GM21423 (cell line): ENCODE data around the gene ERLIN1.

Experiments used
- ATAC-seq: cut with Tn5 transposase; IDR thresholded peaks from one replicate; pipeline ENCODE4 v1.9.1; 2021; ENCODE audit warnings: mild to moderate bottlenecking, moderate library complexity; ENCODE audit not compliant: unreplicated experiment

ERLIN1 gene

DNA sequence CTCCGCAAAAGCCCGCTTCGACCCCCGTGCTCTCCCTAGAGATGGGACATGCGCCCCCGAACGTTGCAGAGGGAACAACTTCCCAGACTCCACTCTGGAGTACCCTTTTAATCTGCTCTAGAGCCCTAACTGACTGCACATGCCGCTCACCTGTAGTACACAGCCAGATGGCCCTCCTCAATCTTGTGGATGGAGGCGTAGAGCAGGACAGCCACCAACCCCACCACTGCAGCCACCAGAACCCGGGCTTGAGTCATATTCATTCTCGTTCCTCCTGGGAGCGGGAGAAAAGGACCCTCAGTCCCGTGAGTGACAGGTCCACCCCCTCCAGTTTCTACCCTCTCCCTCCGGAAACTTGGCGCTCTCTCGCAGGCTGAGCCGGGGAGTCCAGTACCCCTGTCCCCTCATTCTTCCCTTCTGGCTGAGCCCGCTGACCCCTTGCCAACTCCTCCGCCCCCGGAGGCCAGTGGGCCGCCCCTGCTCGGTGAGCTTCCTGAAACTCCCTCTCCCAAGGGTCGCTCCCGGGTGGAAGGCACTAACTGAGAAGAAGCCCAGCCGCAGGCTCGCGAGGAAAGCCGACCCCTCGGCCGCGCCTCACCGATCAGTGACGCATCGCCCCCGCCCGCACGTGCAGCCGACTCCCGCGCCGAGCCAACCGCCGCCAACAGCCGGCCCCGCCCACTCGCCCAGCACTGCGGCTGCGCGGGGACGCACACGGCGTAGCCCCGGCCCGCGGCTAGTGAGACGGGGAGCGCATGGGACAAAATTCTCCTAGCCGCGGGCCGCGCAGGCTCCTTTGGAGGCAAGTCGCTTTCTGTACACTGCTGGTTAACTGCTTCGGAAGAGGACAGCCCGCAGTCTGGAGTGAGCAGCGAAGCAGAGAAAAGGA is at the start of gene ERLIN1:
TSS of gene ERLIN1 (minus strand) at position 666 of the 889 bp plus-strand sequence. CDS start at position 263, 403 bp downstream.
- ATAC-seq, result peak; percentile 87

- ATAC-seq, result no peak
These were observed 46.3 kb upstream of the ERLIN1 start for GRCh38 chr10:100232101-100232500.

GRCh38 chr10:100229819-100230422 is 44.1 kb upstream of the ERLIN1 start:
- ATAC-seq, result no peak

- no peak for ATAC-seq
These were observed 38.0 kb upstream of the ERLIN1 start for GRCh38 chr10:100223879-100224278.

DNA sequence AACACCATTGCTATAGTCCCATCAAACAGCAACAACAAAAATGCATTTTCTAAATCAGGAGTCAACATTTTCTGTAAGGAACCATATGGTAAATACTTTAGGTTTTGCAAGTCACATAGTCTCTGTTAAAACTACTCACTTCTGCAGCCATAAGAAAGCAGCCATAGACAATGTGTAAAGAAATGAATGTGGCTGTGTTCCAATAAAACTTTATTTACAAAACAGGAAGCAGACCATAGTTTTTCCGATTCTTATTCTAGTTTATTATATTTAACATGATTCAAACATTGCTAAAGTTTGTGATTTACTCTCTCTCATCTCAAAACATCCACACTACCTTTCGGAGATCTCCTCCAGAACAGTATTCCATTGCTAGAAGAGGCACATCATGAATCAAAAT is 36.7 kb upstream of the ERLIN1 start:
- no peak for ATAC-seq

DNA sequence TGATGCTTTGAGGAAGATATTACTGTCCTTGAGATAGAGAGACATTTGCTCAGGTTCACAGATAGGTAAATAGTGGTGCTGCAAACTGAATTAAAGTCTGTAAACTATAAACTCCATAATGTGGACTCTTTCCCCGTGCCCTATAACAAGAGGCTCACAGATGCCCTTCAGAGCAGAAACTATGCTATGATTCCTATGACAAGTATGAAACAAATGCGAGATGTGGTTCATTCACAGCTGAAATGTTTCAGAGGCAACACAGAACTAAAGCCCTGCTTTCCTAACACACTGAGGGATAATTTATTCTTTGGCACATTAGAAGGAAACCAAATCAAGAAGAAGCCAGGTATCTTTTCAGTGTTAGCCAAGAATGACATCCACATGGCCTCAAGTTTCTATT is 30.2 kb upstream of the ERLIN1 start:
- ATAC-seq, result no peak

- no peak for ATAC-seq
These were observed 23.5 kb upstream of the ERLIN1 start for GRCh38 chr10:100209303-100209702.

DNA sequence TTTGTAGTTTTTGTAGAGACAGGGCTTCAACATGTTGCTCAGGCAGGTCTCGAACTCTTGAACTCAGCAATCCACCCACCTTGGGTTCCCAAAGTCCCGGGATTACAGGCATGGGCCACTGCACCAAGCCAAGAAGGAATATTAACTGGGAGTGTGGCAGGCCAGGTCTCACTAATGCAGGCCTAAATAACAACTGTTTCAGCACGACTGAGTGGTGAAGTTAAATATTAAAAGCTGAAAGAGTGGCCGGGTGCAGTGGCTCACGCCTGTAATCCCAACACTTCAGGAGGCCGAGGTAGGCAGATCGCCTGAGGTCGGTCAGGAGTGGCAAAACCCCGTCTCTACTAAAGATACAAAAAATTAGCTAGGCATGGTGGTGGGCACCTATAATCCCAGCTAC is 22.4 kb upstream of the ERLIN1 start:
- no peak for ATAC-seq

GRCh38 chr10:100204370-100204769 is 18.5 kb upstream of the ERLIN1 start:
- no peak for ATAC-seq

DNA sequence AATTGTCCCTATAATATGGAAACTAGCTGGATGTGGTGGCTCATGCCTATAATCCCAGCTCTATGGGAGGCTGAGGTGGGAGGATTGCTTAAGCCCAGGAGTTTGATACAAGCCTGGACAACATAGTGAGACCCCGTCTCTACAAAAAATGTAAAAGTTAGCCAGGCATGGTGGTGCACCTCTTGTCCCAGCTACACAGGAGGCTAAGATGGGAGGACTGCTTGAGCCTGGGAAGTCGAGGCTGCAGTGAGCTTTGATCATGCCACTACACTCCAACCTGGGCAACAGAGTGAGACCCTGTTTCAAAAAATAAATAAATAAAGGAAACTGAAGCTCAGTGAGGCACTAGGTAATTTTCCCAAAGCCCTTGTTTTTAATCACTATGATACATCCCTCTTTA is 15.7 kb upstream of the ERLIN1 start:
- no peak for ATAC-seq

GRCh38 chr10:100194711-100195110 is 8.9 kb upstream of the ERLIN1 start:
- no peak for ATAC-seq

DNA sequence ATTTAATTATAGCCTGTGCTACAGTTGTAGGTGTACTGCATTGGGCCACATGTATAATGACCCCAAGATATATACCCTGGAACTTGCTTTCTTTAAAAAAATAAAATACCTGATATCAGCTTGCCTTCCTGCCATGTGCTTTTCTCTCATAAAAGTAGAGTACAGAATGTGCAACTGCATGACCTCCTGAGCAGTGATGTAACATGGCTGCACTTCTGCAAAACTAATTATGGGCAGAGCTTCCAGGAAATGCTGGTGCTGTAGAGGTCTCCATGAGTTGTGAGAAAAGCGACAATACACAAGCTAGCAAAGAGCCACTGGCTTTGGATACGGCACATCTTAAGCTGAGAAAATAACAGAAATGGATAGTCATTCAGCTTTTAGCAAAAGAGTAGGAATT is 6.5 kb upstream of the ERLIN1 start:
- ATAC-seq, result no peak

DNA sequence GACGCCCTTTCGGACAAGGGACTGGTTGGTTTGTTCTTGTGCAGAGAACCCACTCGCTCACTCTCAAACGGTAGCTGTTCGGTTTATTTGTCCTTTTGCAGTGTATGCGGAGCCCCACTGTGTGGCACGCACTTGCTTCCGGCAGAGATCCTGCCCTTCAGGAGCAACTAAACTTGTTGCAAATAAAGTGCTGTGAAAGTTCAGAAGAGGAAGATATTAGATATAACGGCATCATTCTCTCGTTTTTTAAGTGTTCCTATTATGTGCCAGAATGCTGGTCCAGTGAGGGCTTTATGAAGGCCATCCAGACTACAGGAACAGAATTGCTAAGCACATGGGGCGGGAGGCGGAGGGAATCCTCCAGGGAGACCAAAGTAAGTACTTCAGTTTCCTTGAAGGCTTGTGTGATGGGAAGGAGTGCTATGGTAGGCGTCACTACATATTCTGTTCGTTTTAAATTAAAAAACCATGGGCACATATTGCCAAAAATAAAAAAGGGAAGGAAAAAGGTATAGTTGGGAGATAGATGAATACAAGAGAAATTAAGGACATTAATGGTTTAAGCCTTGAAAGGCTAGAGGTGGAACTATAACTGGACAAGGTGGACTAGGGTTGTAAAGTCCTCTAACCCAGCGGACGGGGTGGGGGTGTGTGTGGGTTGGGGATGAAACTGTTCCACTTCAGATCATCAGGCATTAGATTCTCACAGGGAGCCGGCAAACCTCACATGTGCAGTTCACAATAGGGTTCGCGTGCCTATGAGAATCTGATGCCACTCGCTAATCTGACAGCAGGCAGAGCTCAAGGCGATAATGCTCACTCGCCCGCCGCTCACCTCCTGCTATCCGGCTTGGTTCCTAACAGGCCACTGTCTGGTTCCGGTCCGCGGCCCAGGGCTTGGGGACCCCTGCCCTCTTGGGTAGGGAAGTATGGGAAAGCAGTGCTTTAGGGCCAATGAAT is 704 bp upstream of the ERLIN1 start:
- ATAC-seq, result peak; percentile 42

DNA sequence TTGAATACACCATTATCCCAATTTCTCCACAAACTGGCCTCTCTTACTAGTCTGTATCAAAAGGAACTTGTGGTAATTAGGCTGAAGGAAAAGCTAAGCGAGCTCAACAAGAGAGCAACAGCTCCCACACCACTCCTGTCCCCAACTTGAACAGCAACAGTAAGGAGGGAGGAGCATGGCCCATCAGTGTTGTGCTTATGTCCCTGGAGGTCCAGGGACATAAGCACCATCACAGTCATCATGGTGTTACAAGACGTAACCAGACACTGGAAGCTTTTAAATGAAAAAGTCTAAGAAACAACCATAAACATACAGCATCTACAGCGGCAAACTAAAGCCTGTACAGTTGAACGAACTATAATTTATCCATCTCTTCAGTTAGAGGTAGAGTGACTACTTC is 989 bp downstream of the ERLIN1 start:
- ATAC-seq, result no peak

DNA sequence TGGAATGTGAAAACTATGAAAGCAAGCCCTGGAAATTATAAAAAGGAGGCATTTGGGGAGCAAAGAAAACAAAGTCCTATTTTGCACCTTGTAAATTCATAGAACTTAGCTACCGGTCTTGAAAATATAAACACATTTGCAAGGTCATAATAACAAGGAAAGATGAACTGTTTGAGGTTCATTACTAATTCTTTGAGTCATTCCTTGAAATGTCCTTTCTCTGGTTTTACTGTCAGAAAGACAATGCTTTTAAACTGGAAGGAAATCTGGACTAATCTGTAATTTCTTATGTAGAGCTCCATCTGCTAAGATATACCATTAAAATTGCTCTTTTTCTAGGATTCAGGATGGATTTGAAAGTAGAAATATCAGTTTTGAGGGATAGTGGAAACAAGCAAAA is 1.4 kb downstream of the ERLIN1 start:
- ATAC-seq, result no peak

- no peak for ATAC-seq
These were observed 2.3 kb downstream of the ERLIN1 start for GRCh38 chr10:100183481-100183880.

DNA sequence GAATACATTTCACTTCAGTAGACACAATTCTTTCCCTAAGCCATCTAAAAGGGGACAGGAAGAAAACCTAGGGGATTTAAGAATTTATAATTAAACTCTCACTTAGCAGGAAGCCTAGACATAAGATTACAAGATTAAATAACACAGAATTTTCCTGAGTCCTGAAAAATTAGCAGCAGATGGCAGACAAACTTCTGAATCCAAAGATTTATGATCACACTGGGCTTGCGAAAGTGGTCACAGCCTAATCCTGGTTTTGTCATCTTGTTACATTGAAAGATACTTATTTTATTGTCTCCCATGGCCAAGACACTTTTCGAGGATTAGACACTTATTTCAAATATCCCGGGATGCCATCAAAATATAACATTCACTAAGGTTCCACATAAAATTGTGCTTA is 2.9 kb downstream of the ERLIN1 start:
- ATAC-seq, result no peak

GRCh38 chr10:100182281-100182680 is 3.5 kb downstream of the ERLIN1 start:
- ATAC-seq, result no peak

- ATAC-seq, result no peak
These were observed 10.0 kb downstream of the ERLIN1 start for GRCh38 chr10:100175875-100176274.

DNA sequence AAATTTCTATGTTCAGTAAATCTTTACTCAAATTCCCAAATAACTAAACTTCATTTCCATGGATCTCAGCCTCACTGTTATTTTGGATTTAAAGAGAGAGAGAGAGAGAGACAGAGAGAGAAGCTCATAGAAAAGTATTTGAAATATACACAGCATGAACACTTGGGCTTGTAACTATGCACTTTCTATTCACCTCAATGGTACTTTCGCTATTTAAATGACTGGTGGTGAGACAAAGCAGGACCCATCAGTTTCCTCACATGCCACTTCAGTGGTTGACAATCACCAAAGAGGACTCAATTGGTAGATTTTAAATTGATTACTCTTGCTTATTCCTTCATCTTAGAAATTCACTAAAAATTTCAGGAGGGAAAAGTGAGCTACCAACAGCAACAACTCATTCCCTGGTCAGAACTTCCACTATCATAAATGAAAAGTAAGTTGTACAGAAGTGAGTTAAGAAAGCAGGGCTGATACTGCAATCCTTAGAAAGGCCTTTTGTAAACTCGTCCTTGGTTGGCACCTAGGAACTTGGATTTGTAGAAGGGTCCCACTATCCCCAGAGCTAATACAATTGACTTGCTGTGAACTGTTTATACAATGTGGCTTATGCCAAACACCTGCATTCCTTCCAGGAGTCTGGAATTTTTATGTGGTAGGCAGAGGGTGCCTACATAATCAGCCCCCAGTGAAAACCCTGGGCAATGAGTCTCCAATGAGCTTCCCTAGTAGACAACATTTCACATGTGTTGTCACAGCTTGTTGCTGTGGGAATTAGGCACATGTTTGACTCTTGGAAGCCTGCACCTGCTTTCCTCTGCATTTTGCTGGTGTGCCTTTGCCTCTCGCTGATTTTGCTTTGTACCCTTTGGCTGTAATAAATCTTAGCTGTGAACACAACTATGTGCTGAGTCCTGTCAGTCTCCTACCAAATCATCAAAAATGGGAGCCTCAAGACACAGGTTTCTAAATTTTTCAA is 10.8 kb downstream of the ERLIN1 start:
- ATAC-seq, result peak; percentile 75
